ENCODE results near the gene SLIT3.
"Not testable (repeated sequence)": the region's sequence is repeated elsewhere in the genome, so short reads cannot be mapped to it uniquely, and the experiment has no call there.

The SLIT3 gene

DNA sequence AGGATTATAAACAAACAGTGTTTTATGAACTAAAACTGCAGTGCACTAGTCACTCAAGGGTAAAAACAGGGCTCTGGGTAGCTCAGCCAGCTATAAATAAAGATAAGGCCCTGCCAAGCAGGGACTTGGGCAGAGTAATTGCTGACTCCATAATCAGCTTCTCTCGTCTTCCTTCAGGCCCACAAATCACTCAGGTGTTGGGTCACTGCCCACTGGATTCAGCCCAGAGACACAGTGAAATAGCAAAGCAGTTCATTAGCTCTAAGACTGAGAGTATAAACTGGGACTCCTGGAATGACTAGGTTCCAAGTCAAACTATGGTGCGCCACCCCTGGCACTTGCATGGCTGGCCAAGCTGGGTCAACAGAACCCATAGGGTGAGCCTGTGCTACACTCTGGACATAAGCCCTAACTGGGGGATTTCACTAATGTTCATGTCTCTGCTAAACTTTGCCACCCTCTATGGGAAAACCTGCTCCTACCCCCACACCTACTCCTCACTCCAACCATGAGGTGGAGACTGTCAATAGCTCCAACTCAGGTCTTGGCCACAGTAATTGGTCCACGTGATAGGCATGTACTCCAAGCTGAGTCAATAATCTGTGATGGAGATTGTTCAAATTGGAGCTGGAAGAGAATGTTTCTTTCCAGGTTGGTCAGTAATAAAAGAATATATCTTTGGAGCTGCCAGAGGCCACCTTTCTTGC, 158.5 kb downstream of the SLIT3 start:
- H3K27me3 ChIP-seq (ENCODE audit: insufficient read depth, low read length) = no peaks in the 10 kb centered on the region

DNA sequence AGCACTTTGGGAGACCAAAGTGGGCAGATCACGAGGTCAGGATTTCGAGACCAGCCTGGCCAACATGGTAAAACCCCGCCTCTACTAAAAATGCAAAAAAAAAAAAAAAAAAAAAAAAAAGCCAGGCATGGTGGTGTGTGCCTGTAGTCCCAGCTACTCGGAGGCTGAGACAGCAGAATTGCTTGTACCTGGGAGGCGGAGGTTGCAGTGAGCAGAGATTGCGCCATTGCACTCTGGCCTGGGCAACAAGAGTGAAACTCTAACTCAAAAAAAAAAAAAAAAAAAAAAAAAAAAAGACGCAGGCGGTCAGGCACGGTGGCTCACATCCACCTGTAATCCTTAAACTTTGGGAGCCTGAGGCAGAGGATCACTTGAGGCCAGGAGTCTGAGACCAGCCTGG, 160.7 kb downstream of the SLIT3 start:
- not testable (repeated sequence) for H3K4me3 ChIP-seq (ENCODE audit: low read length); H3K9ac ChIP-seq (ENCODE audit: low read depth, low read length); H3K27me3 ChIP-seq (ENCODE audit: insufficient read depth, low read length); H3K36me3 ChIP-seq (ENCODE audit: insufficient read depth, low read length); H3K27ac ChIP-seq (ENCODE audit: low read depth, low read length); H3K9me3 ChIP-seq (ENCODE audit: insufficient read depth, low read depth, low read length); H3K4me1 ChIP-seq (ENCODE audit: insufficient read depth, low read length)
- WGBS = 97% methylated on average over 7 of the region's 9 CpGs

More for the DNA sequence above, 158.5 kb downstream of the SLIT3 start:
- no peaks in the 10 kb centered on the region for H3K36me3 ChIP-seq (ENCODE audit: insufficient read depth, low read length)
- H3K9ac ChIP-seq (ENCODE audit: low read depth, low read length) = no peak overlapping the region
- no peaks in the 10 kb centered on the region for H3K9me3 ChIP-seq (ENCODE audit: insufficient read depth, low read depth, low read length)
- H3K4me1 ChIP-seq (ENCODE audit: insufficient read depth, low read length) = no peaks in the 10 kb centered on the region
- H3K4me3 ChIP-seq (ENCODE audit: low read length) = no peak overlapping the region
- H3K27ac ChIP-seq (ENCODE audit: low read depth, low read length) = no peak overlapping the region
- 93% methylated on average over 3 of the region's 3 CpGs for WGBS

DNA sequence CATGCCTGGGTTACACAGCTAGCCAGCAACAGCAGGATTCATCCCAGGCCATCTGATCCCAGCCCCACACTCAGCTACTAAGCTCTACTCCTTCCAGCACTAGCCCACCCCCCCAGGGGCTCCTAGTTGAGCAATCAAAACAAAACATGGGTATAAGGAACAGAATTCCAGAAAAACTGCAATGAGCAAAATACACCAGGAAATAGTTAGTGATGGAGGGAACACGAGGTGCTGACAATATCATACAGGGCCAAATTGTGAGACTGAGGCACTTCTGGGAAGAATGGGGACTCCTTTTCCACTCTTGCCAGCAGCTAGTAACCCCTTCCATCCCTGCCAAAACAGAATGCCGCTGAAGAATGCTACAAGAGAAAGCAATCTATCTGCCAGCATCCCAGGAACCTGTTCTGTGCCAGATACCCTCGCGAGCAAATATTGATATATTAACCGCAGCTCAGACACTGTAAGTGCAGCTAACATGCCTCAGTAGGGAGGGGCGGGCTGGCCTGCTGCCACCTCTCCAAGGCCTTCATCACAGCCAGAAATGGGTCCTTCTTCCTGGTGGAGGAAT, 161.4 kb downstream of the SLIT3 start:
- no peak overlapping the region for H3K4me3 ChIP-seq (ENCODE audit: low read length)
- no peak overlapping the region for H3K9ac ChIP-seq (ENCODE audit: low read depth, low read length)
- no peaks in the 10 kb centered on the region for H3K27me3 ChIP-seq (ENCODE audit: insufficient read depth, low read length)
- H3K9me3 ChIP-seq (ENCODE audit: insufficient read depth, low read depth, low read length) = no peaks in the 10 kb centered on the region
- no peaks in the 10 kb centered on the region for H3K4me1 ChIP-seq (ENCODE audit: insufficient read depth, low read length)
- WGBS = 93% methylated on average over 6 of the region's 6 CpGs
- H3K36me3 ChIP-seq (ENCODE audit: insufficient read depth, low read length) = no peaks in the 10 kb centered on the region
- no peak overlapping the region for H3K27ac ChIP-seq (ENCODE audit: low read depth, low read length)

DNA sequence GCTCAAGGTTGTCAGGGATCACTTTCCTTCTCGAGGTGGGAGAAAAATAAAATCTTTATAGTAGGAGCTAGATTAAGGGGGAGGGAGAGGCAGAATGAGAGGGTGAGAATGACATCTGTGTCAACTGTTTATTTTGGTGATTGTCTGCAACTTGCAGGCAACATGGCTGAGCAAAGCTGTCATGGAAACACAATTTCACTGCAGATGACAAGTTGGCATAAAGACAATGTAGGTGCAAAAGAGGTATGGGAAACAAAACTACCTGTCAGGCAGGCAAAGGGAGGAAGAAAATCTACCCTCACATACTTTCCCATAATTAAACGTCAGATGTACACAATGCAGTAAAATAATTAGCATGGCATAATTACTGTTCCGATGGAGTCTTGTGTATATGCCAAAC, 167.4 kb downstream of the SLIT3 start:
- no peaks in the 10 kb centered on the region for H3K36me3 ChIP-seq (ENCODE audit: insufficient read depth, low read length)
- no peak overlapping the region for H3K4me3 ChIP-seq (ENCODE audit: low read length)
- 85% methylated on average over 2 of the region's 3 CpGs for WGBS
- H3K9ac ChIP-seq (ENCODE audit: low read depth, low read length) = no peak overlapping the region
- no peaks in the 10 kb centered on the region for H3K9me3 ChIP-seq (ENCODE audit: insufficient read depth, low read depth, low read length)
- no peaks in the 10 kb centered on the region for H3K27me3 ChIP-seq (ENCODE audit: insufficient read depth, low read length)
- no peaks in the 10 kb centered on the region for H3K4me1 ChIP-seq (ENCODE audit: insufficient read depth, low read length)
- no peak overlapping the region for H3K27ac ChIP-seq (ENCODE audit: low read depth, low read length)

DNA sequence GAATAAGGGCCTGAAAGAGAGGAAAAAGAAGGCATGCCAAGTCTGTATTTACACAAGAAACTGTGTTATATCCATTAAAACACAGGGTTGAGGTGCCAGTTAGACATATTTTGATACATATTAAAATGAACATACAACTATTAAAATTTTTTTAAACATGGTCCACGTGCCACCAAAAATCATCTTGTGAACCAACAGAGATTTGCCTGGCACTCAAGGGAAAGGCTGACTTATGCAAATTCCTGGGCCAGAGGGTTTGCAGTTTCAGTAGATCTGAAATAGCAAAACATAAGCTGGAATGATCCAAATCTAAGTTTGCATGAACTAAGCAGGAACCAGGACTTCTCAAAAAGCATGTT, 168.7 kb downstream of the SLIT3 start:
- WGBS = 83% methylated on average over 1 of the region's 1 CpG
- Histone ChIP-seq H3K9me3 (ENCODE audit: insufficient read depth, low read depth, low read length) (no peaks in the 10 kb centered on the region), H3K36me3 (ENCODE audit: insufficient read depth, low read length) (no peaks in the 10 kb centered on the region), H3K27ac (ENCODE audit: low read depth, low read length) (no peak overlapping the region), H3K27me3 (ENCODE audit: insufficient read depth, low read length) (no peaks in the 10 kb centered on the region), H3K4me3 (ENCODE audit: low read length) (no peak overlapping the region), H3K4me1 (ENCODE audit: insufficient read depth, low read length) (peaks cover 6% of the 10 kb centered on the region), H3K9ac (ENCODE audit: low read depth, low read length) (no peak overlapping the region)

DNA sequence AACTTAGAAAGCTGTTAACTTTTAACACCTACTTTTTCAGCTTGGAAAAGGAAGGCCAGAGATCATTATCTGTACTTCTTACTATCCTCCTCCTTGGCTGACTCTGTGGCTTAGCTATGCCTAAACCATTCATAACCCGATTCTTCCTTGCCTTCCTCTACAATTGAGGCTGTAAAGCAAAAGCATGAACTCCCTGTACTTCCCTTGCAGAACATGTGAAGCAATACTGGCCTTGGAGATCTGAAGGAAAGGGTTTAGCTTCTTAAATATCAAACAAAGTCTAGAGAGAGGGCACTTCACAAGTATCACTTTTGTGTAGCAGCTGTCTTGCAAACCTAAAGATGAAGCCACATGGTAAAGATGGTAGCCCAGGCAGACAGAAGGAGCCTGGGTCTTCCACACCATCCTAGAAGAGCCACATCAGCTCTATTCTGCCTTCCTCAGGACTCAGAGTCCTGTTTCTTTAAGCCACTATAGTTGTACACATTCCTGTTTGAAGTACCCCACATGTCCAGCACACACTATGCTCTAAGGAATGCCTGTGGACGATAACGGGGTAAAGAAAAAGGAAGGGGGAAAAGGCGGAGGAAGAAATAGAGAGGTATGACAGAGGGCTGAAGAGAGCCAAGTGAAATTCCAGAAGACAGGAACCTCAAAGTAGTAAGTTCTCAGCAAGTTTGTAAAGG, 169.2 kb downstream of the SLIT3 start:
- H3K27ac ChIP-seq (ENCODE audit: low read depth, low read length) = no peak overlapping the region
- no peak overlapping the region for H3K4me3 ChIP-seq (ENCODE audit: low read length)
- WGBS = 68% methylated on average over 4 of the region's 4 CpGs
- no peaks in the 10 kb centered on the region for H3K9me3 ChIP-seq (ENCODE audit: insufficient read depth, low read depth, low read length)
- H3K4me1 ChIP-seq (ENCODE audit: insufficient read depth, low read length) = peaks cover 11% of the 10 kb centered on the region
- no peak overlapping the region for H3K9ac ChIP-seq (ENCODE audit: low read depth, low read length)
- H3K36me3 ChIP-seq (ENCODE audit: insufficient read depth, low read length) = no peaks in the 10 kb centered on the region
- H3K27me3 ChIP-seq (ENCODE audit: insufficient read depth, low read length) = no peaks in the 10 kb centered on the region

DNA sequence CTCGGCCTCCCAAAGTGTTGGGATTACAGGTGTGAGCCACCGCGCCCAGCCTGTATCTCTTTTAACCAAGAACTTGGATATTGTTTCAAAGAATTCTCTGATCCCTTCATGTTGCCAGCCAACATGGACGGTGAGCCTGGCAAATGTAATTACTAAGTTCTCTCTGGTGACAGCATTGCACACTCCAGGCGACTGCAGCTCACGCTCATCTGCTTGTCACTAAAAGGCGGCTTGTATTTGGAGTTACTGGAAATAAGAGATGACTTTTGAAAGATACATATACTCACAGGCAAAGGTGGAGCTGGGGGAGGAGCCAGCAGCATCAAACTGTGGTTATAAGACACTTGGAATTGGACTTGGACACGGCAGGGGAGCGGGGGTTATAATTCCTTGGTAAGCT, 172.3 kb downstream of the SLIT3 start:
- Histone ChIP-seq H3K27ac (ENCODE audit: low read depth, low read length) (no peak overlapping the region), H3K9ac (ENCODE audit: low read depth, low read length) (no peak overlapping the region), H3K9me3 (ENCODE audit: insufficient read depth, low read depth, low read length) (no peaks in the 10 kb centered on the region), H3K36me3 (ENCODE audit: insufficient read depth, low read length) (no peaks in the 10 kb centered on the region), H3K4me3 (ENCODE audit: low read length) (no peak overlapping the region), H3K4me1 (ENCODE audit: insufficient read depth, low read length) (peaks cover 17% of the 10 kb centered on the region), H3K27me3 (ENCODE audit: insufficient read depth, low read length) (no peaks in the 10 kb centered on the region)
- WGBS = 84% methylated on average over 9 of the region's 9 CpGs

DNA sequence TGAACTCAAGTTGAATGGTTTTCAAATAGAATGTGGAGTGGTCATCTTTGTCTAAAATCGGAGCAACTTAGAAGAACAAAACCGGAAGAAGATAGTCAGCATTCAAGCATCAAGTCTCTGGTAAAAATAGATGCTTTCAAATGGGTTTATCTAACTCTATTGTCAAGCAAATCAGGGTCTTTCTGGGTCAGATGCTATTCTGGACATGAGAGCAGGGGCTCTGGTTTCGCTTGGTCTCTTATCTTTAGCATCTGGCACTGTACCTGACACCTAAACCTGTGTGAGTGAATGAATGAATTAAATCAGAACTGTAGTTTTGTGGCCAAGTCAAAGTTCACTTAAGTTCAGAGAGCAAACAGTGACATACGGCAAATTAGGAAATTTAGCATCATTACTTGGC, 173.5 kb downstream of the SLIT3 start:
- Histone ChIP-seq H3K9ac (ENCODE audit: low read depth, low read length) (no peak overlapping the region), H3K27me3 (ENCODE audit: insufficient read depth, low read length) (no peaks in the 10 kb centered on the region), H3K36me3 (ENCODE audit: insufficient read depth, low read length) (no peaks in the 10 kb centered on the region), H3K4me3 (ENCODE audit: low read length) (no peak overlapping the region), H3K27ac (ENCODE audit: low read depth, low read length) (no peak overlapping the region), H3K9me3 (ENCODE audit: insufficient read depth, low read depth, low read length) (no peaks in the 10 kb centered on the region), H3K4me1 (ENCODE audit: insufficient read depth, low read length) (peaks cover 17% of the 10 kb centered on the region)
- WGBS = 77% methylated on average over 4 of the region's 4 CpGs

DNA sequence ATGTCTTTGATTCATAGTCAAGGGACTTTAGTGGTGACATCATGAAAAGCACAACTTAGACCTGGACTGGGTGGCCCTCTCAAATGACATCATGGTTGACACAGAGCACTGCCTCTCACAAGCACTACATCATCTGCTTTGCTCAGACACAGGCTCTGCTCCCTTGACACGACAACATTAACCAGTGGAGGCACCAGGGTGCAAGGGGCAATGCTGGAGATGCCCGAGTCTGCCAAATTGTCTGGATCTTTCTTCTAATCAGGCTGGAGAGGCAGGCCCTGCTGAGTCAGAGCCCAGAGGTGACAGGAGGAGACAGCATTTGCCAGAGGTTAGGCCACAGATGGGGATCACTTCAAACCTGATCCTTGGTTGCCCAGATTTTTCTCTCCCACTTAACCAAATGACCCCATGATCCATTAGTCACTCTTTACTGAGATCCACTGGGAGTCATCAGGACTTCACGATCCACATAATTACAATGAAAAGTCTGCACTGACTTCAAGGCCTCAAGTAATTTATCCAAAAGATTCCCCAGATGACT, 174.4 kb downstream of the SLIT3 start:
- Histone ChIP-seq H3K27me3 (ENCODE audit: insufficient read depth, low read length) (no peaks in the 10 kb centered on the region), H3K36me3 (ENCODE audit: insufficient read depth, low read length) (no peaks in the 10 kb centered on the region), H3K4me1 (ENCODE audit: insufficient read depth, low read length) (peaks cover 17% of the 10 kb centered on the region), H3K27ac (ENCODE audit: low read depth, low read length) (no peak overlapping the region), H3K4me3 (ENCODE audit: low read length) (no peak overlapping the region), H3K9me3 (ENCODE audit: insufficient read depth, low read depth, low read length) (no peaks in the 10 kb centered on the region), H3K9ac (ENCODE audit: low read depth, low read length) (no peak overlapping the region)
- 83% methylated on average over 3 of the region's 3 CpGs for WGBS

DNA sequence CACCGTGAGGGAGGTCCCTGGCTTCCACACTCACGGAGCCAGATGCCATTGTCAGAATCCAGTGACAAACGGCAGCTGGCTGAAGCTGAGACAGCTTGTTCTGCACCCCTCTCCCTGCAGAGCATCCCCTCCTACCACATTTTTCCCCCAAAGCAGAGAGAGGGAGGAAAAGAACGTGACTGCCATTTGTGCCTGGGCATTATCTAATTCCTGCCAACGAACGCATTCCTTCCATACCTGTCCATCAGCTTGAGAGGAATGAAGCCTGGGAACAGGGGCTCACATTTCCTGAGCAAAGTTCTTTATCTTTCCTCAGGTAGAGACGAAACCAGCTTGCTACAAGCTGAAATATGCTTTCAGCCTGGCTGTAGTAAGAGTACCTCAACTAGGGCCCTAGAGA, 175.4 kb downstream of the SLIT3 start:
- WGBS = 86% methylated on average over 6 of the region's 7 CpGs
- Histone ChIP-seq H3K9ac (ENCODE audit: low read depth, low read length) (no peak overlapping the region), H3K36me3 (ENCODE audit: insufficient read depth, low read length) (no peaks in the 10 kb centered on the region), H3K9me3 (ENCODE audit: insufficient read depth, low read depth, low read length) (no peaks in the 10 kb centered on the region), H3K27ac (ENCODE audit: low read depth, low read length) (no peak overlapping the region), H3K4me3 (ENCODE audit: low read length) (no peak overlapping the region), H3K4me1 (ENCODE audit: insufficient read depth, low read length) (peaks cover 17% of the 10 kb centered on the region), H3K27me3 (ENCODE audit: insufficient read depth, low read length) (no peaks in the 10 kb centered on the region)

DNA sequence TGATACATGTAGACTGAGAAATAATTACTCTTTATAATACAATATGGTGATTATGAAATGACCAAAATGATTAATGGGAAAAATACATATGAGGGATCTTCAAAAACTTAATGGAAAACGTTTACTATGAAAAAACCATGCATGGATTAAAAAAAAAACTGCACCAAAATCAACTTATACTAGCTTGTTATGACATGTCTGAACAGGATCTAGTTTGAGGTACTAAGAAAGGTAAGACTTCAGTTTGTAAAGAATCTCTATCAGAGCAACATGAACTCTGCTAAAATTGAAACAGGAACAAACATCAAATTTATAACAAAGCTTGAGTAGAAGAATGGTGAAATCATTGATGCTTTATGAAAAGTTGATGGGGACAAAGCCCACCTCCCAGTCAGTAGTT, 178.0 kb downstream of the SLIT3 start:
- Histone ChIP-seq H3K9me3 (ENCODE audit: insufficient read depth, low read depth, low read length) (no peaks in the 10 kb centered on the region), H3K4me1 (ENCODE audit: insufficient read depth, low read length) (peaks cover 17% of the 10 kb centered on the region), H3K27me3 (ENCODE audit: insufficient read depth, low read length) (no peaks in the 10 kb centered on the region), H3K9ac (ENCODE audit: low read depth, low read length) (no peak overlapping the region), H3K4me3 (ENCODE audit: low read length) (no peak overlapping the region), H3K27ac (ENCODE audit: low read depth, low read length) (no peak overlapping the region), H3K36me3 (ENCODE audit: insufficient read depth, low read length) (no peaks in the 10 kb centered on the region)
- WGBS = no CpG with 5 or more reads among the region's 1 CpG
